ENCODE results near the gene FBLN1. TPM values are rescaled to one million over a fixed set of nuclear protein-coding genes. Genes with fewer than 3 reads are reported as not detected.

The FBLN1 gene
- total and polyA plus RNA-seq, 2 donors (not counting 1 experiment from before 2014, with no cell fraction given), result not detected

- H3K4me3 ChIP-seq (ENCODE audit: control extremely low read depth in 1 of 5, extremely low read depth in 1 of 5, insufficient read depth in 1 of 5, low read depth in 2 of 5, low read length in 4 of 5), result no peak overlapping the region
- DNase-seq (no peak), ATAC-seq (ENCODE audit: low read depth) (no peak)
- Mint-ChIP-seq H3K27me3 (peaks cover 12% of the 10 kb centered on the region), H3K9me3 (ENCODE audit: insufficient read depth) (no peaks in the 10 kb centered on the region), H3K27ac (no peak overlapping the region), H3K4me1 (no peaks in the 10 kb centered on the region), H3K4me3 (no peak overlapping the region)
- H4K20me1 ChIP-seq (ENCODE audit: control insufficient read depth, insufficient read depth, low read length, poor library complexity, severe bottlenecking), result no peaks in the 10 kb centered on the region
- H3K9me3 ChIP-seq (ENCODE audit: control extremely low read depth in 1 of 3, control insufficient read depth in 2 of 3, insufficient read depth in 1 of 3, low read length in 2 of 3), result peaks cover 0 to 17% (median 0%) of the 10 kb centered on the region in 3 donors
- intact Hi-C loops (cut with micrococcal nuclease), result no loop called here
- no peaks in the 10 kb centered on the region for H3K27me3 ChIP-seq (replicated peaks in 1 of 4; ENCODE audit: control extremely low read depth in 1 of 4, control insufficient read depth in 3 of 4, insufficient read depth in 4 of 4, low read length in 3 of 4)
- no peak overlapping the region for H3K27ac ChIP-seq (ENCODE audit: low read length in 2 of 2)
- no peaks in the 10 kb centered on the region for H3K36me3 ChIP-seq (replicated peaks in 1 of 2; ENCODE audit: control extremely low read depth in 1 of 2, control insufficient read depth in 1 of 2, extremely low read depth in 1 of 2, insufficient read depth in 2 of 2, low read length in 1 of 2)
- TF ChIP-seq CTCF (IDR thresholded peaks at IDR 0.05) (no peak), EZH2 (IDR thresholded peaks at IDR 0.05; ENCODE audit: borderline replicate concordance, insufficient read depth, low read depth, low read length, poor library complexity, severe bottlenecking) (no peak)
- POLR2A ChIA-PET, result interaction anchor here (0.6 to 0.7 kb wide), 2 partner anchors 22 to 149 kb away, joined by 3 to 5 read pairs; no protein-coding TSS in a partner anchor
- H2AFZ ChIP-seq (ENCODE audit: insufficient read depth, low read depth, low read length, poor library complexity, severe bottlenecking), result no peak overlapping the region
- CTCF ChIA-PET, result no interaction called here
- H3K9ac ChIP-seq (ENCODE audit: low read length), result no peak overlapping the region
- H3K4me1 ChIP-seq (ENCODE audit: control insufficient read depth in 2 of 2, insufficient read depth in 2 of 2, low read length in 2 of 2), result no peaks in the 10 kb centered on the region
- WGBS (ENCODE audit: insufficient coverage), result 77% methylated on average over 3 of the region's 3 CpGs
- no peak overlapping the region for H3K4me2 ChIP-seq (replicated peaks; ENCODE audit: low read depth, low read length, poor library complexity, severe bottlenecking)
- no peaks in the 10 kb centered on the region for H3K79me2 ChIP-seq (ENCODE audit: control insufficient read depth, insufficient read depth, low read length)
Observed at GRCh38 chr22:45465633-45466032, 37.0 kb upstream of the FBLN1 start.

DNA sequence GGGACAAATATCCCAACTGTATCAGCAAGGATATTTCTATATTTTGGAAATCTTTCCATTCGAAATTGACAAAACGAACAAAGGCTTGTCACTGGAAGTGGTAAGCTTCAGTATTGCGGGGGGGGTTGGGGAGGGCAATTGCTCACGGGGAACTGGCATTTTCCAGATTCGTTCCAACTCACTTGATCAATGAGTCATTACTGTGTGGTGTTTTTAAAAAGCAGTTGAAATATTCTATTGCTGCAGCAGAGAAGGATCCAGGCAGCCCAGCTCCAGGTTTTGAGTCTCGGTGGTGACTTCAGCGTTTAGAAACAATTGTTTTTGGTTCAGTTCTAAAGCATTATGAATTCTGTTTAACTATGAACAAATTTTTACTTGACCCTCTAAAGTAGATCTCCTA lies 33.8 kb upstream of the FBLN1 start:
- H3K27me3 ChIP-seq (replicated peaks in 1 of 4; ENCODE audit: control extremely low read depth in 1 of 4, control insufficient read depth in 3 of 4, insufficient read depth in 4 of 4, low read length in 3 of 4), result no peaks in the 10 kb centered on the region
- no peak for TF ChIP-seq CTCF (IDR thresholded peaks at IDR 0.05)
- no peak for TF ChIP-seq EZH2 (IDR thresholded peaks at IDR 0.05; ENCODE audit: borderline replicate concordance, insufficient read depth, low read depth, low read length, poor library complexity, severe bottlenecking)
- H4K20me1 ChIP-seq (ENCODE audit: control insufficient read depth, insufficient read depth, low read length, poor library complexity, severe bottlenecking), result no peaks in the 10 kb centered on the region
- H2AFZ ChIP-seq (ENCODE audit: insufficient read depth, low read depth, low read length, poor library complexity, severe bottlenecking), result no peak overlapping the region
- H3K9ac ChIP-seq (ENCODE audit: low read length), result no peak overlapping the region
- Mint-ChIP-seq H3K4me3 (no peak overlapping the region), H3K27ac (no peak overlapping the region), H3K4me1 (no peaks in the 10 kb centered on the region), H3K27me3 (peaks cover 15% of the 10 kb centered on the region), H3K9me3 (ENCODE audit: insufficient read depth) (no peaks in the 10 kb centered on the region)
- no peak overlapping the region for H3K4me3 ChIP-seq (ENCODE audit: control extremely low read depth in 1 of 5, extremely low read depth in 1 of 5, insufficient read depth in 1 of 5, low read depth in 2 of 5, low read length in 4 of 5)
- no peaks in the 10 kb centered on the region for H3K36me3 ChIP-seq (replicated peaks in 1 of 2; ENCODE audit: control extremely low read depth in 1 of 2, control insufficient read depth in 1 of 2, extremely low read depth in 1 of 2, insufficient read depth in 2 of 2, low read length in 1 of 2)
- no peaks in the 10 kb centered on the region for H3K79me2 ChIP-seq (ENCODE audit: control insufficient read depth, insufficient read depth, low read length)
- no peak for DNase-seq
- no peak overlapping the region for H3K27ac ChIP-seq (ENCODE audit: low read length in 2 of 2)
- intact Hi-C loops (cut with micrococcal nuclease), result no loop called here
- no peak overlapping the region for H3K4me2 ChIP-seq (replicated peaks; ENCODE audit: low read depth, low read length, poor library complexity, severe bottlenecking)
- no peaks in the 10 kb centered on the region for H3K4me1 ChIP-seq (ENCODE audit: control insufficient read depth in 2 of 2, insufficient read depth in 2 of 2, low read length in 2 of 2)
- no peak for ATAC-seq (ENCODE audit: low read depth)
- WGBS (ENCODE audit: insufficient coverage), result 97% methylated on average over 3 of the region's 7 CpGs
- POLR2A ChIA-PET, result no interaction called here
- CTCF ChIA-PET, result no interaction called here
- H3K9me3 ChIP-seq (ENCODE audit: control extremely low read depth in 1 of 3, control insufficient read depth in 2 of 3, insufficient read depth in 1 of 3, low read length in 2 of 3), result peaks cover 0 to 12% (median 0%) of the 10 kb centered on the region in 3 donors

All from B cell (primary cell).